PC-3 (cell line): ENCODE measurements around the gene AARSD1. TPM values are rescaled to one million over a fixed set of nuclear protein-coding genes. Genes with fewer than 3 reads are reported as not detected.

ENCODE experiments used
- ATAC-seq: fragments of 200-7000 bp; cut with Tn5 transposase; 2 replicates; pipeline ENCODE4 v1.9.1; 2020; ENCODE audit warnings: mild to moderate bottlenecking, moderate library complexity
- BruUV-seq: library from RNA; stranded (reverse); fragments of 400-500 nt; replicated peaks from 2 replicates; lab custom pipeline; 2021; lab: Mats Ljungman, UMichigan
- CTCF ChIA-PET: fragments of 300-600 bp; sonication (Branson Sonifier 250); formaldehyde crosslinking; loops from one replicate; lab custom pipeline; 2022; ENCODE audit warnings: antibody characterized with exemption; lab: Charles Lee
- POLR2A ChIA-PET: fragments of 300-600 bp; sonication (Branson Sonifier 250); formaldehyde crosslinking; loops from one replicate; lab custom pipeline; 2022; ENCODE audit warnings: antibody characterized with exemption; ENCODE audit not compliant: unreplicated experiment; lab: Charles Lee
- DNase-seq: peaks from one replicate; pipeline ENCODE4 v3.0.0-alpha.2; 2015
- H2AFZ ChIP-seq: fragments of 300-600 bp; sonication (generic); 2 replicates; pipeline ENCODE4 v1.6.0; 2016; ENCODE audit warnings: antibody characterized with exemption, low read length
- H3F3A ChIP-seq: fragments of 300-600 bp; sonication (generic); one replicate; pipeline ENCODE4 v1.6.0; 2017; ENCODE audit warnings: antibody characterized with exemption, low read length, control low read depth, mild to moderate bottlenecking; ENCODE audit not compliant: unreplicated experiment
- H3K27ac ChIP-seq: fragments of 300-600 bp; sonication (generic); 2 replicates; pipeline ENCODE4 v1.5.1; 2016; ENCODE audit warnings: mild to moderate bottlenecking, low read length
- H3K27me3 ChIP-seq: fragments of 300-600 bp; sonication (generic); 2 replicates; pipeline ENCODE4 v1.6.1; 2016; ENCODE audit warnings: low read length, mixed read lengths
- H3K36me3 ChIP-seq: fragments of 300-600 bp; sonication (generic); 2 replicates; pipeline ENCODE4 v1.6.1; 2016; ENCODE audit warnings: low read depth, mixed run types, low read length, mixed read lengths
- H3K4me1 ChIP-seq: fragments of 300-600 bp; sonication (generic); 2 replicates; pipeline ENCODE4 v1.5.1; 2016; ENCODE audit warnings: low read length; ENCODE audit not compliant: insufficient read depth
- H3K4me2 ChIP-seq: fragments of 300-600 bp; sonication (generic); 2 replicates; pipeline ENCODE4 v1.6.0; 2016; ENCODE audit warnings: low read length
- H3K4me3 ChIP-seq: fragments of 300-600 bp; sonication (generic); 2 replicates; pipeline ENCODE4 v1.5.1; 2016; ENCODE audit warnings: mild to moderate bottlenecking, low read length, mixed read lengths
- H3K79me2 ChIP-seq: fragments of 300-600 bp; sonication (generic); 2 replicates; pipeline ENCODE4 v1.6.1; 2017; ENCODE audit warnings: low read length, mixed read lengths
- H3K9ac ChIP-seq: fragments of 300-600 bp; sonication (generic); 2 replicates; pipeline ENCODE4 v1.6.0; 2016; ENCODE audit warnings: mild to moderate bottlenecking, low read length
- H3K9me2 ChIP-seq: fragments of 300-600 bp; sonication (generic); replicated peaks from 2 replicates; pipeline ENCODE4 v1.6.1; 2016; ENCODE audit warnings: mixed run types, low read length, mixed read lengths
- H3K9me3 ChIP-seq: fragments of 300-600 bp; sonication (generic); 2 replicates; pipeline ENCODE4 v1.6.1; 2016; ENCODE audit warnings: low read length, mixed read lengths
- H4K20me1 ChIP-seq: fragments of 300-600 bp; sonication (generic); 2 replicates; pipeline ENCODE4 v1.6.1; 2016; ENCODE audit warnings: low read length, mixed read lengths
- CTCF ChIP-seq: fragments of 300-600 bp; sonication (generic); conservative IDR thresholded peaks from 2 replicates; pipeline ENCODE4 v1.5.1; 2017; ENCODE audit warnings: antibody characterized with exemption, low read depth, mild to moderate bottlenecking, low read length
- EZH2 ChIP-seq: fragments of 300-600 bp; sonication (generic); IDR thresholded peaks from one replicate; pipeline ENCODE4 v1.6.1; 2017; ENCODE audit warnings: antibody characterized with exemption, mild to moderate bottlenecking, low read length; ENCODE audit not compliant: unreplicated experiment
- EZH2phosphoT487 ChIP-seq: fragments of 300-600 bp; sonication (generic); IDR thresholded peaks from 2 replicates; pipeline ENCODE4 v1.6.1; 2018; ENCODE audit warnings: mild to moderate bottlenecking, antibody characterized with exemption, low read length, borderline replicate concordance
- intact Hi-C: fragments of 100-400 bp; cut with micrococcal nuclease; formaldehyde crosslinking; loops from 2 replicates; pipeline ENCODE4 v1.9.0; 2023
- total RNA-seq: library from RNA; depleted of rRNA; stranded (reverse); fragments of >200 nt; gene quantifications from 2 replicates; pipeline ENCODE4 v1.2.3, GENCODE V29; 2014

Gene AARSD1
- total RNA-seq, 1 experiment from 2014 or later = 32.5 TPM

- Histone ChIP-seq H2AFZ (no peak overlapping the region), H3K4me1 (peaks cover 28% of the 10 kb centered on the region), H3K9me3 (no peaks in the 10 kb centered on the region), H3K27ac (no peak overlapping the region), H4K20me1 (no peaks in the 10 kb centered on the region), H3K9ac (no peak overlapping the region), H3K79me2 (peaks cover 59% of the 10 kb centered on the region), H3K9me2 (no peaks in the 10 kb centered on the region), H3K4me3 (no peak overlapping the region), H3K27me3 (no peaks in the 10 kb centered on the region), H3F3A (peaks cover 9% of the 10 kb centered on the region), H3K36me3 (peaks cover 15% of the 10 kb centered on the region), H3K4me2 (no peak overlapping the region)
- no peak for DNase-seq
- intact Hi-C loops = no loop called here
- CTCF ChIA-PET = no interaction called here
- no peak for ATAC-seq
- no TSS peak for BruUV-seq
- no peak for TF ChIP-seq EZH2phosphoT487
- TF ChIP-seq EZH2 = no peak
- TF ChIP-seq CTCF = no peak
- POLR2A ChIA-PET = no interaction called here
Observed at GRCh38 chr17:42985225-42985624, 21.0 kb upstream of the AARSD1 start.

- H3K9me3 ChIP-seq = no peaks in the 10 kb centered on the region
- ATAC-seq (no peak), DNase-seq (no peak)
- ChIA-PET POLR2A (no interaction called here), CTCF (interaction anchor here (0.6 kb wide), 1 partner anchor 15 kb away, joined by 20 read pairs; no protein-coding TSS in a partner anchor)
- peak overlapping the region; percentile 99; the same call in 1 of the 2 replicates for H3K4me3 ChIP-seq
- no peaks in the 10 kb centered on the region for H3F3A ChIP-seq
- BruUV-seq = no TSS peak
- no peaks in the 10 kb centered on the region for H3K27me3 ChIP-seq
- intact Hi-C loops = no loop called here
- peaks cover 69% of the 10 kb centered on the region for H3K79me2 ChIP-seq
- peaks cover 18% of the 10 kb centered on the region for H3K4me1 ChIP-seq
- H3K9ac ChIP-seq = no peak overlapping the region
- no peaks in the 10 kb centered on the region for H3K9me2 ChIP-seq
- peak overlapping the region; percentile 100; the same call in 1 of the 2 replicates for H3K4me2 ChIP-seq
- TF ChIP-seq EZH2phosphoT487 (no peak), CTCF (no peak), EZH2 (no peak)
- H3K36me3 ChIP-seq = peaks cover 6% of the 10 kb centered on the region; the same call in 1 of the 2 replicates
- no peaks in the 10 kb centered on the region for H4K20me1 ChIP-seq
- no peak overlapping the region for H3K27ac ChIP-seq
- no peak overlapping the region for H2AFZ ChIP-seq
Observed at GRCh38 chr17:42982266-42982665, 18.0 kb upstream of the AARSD1 start.

- Histone ChIP-seq H3K4me2 (peak overlapping the region; percentile 100), H3K4me3 (peak overlapping the region; percentile 99), H3K9ac (peak overlapping the region; percentile 91), H3K9me2 (no peaks in the 10 kb centered on the region), H3K27ac (peak overlapping the region; percentile 82), H3F3A (no peaks in the 10 kb centered on the region), H4K20me1 (no peaks in the 10 kb centered on the region), H3K79me2 (peaks cover 65% of the 10 kb centered on the region), H2AFZ (peak overlapping the region; percentile 86), H3K27me3 (no peaks in the 10 kb centered on the region), H3K36me3 (no peaks in the 10 kb centered on the region), H3K4me1 (peaks cover 18% of the 10 kb centered on the region), H3K9me3 (no peaks in the 10 kb centered on the region)
- no peak for TF ChIP-seq EZH2phosphoT487
- TF ChIP-seq CTCF = no peak
- TF ChIP-seq EZH2 = no peak
- DNase-seq (peak; percentile 62), ATAC-seq (peak; percentile 67)
- no TSS peak for BruUV-seq
- POLR2A ChIA-PET = no interaction called here
- intact Hi-C loops = no loop called here
- CTCF ChIA-PET = interaction anchor here (0.6 to 0.9 kb wide), 2 partner anchors 17 to 126 kb away, joined by 3 to 6 read pairs; partner anchors contain the start of gene RPL27
Observed at GRCh38 chr17:42980766-42981397, 16.6 kb upstream of the AARSD1 start.
